IMR-90 (cell line): ENCODE data around the gene SLC18B1. TPM values are rescaled to one million over a fixed set of nuclear protein-coding genes. Genes with fewer than 3 reads are reported as not detected.

ENCODE experiments used
- ATAC-seq: fragments of 200-7000 bp; cut with Tn5 transposase; 2 replicates; pipeline ENCODE4 v1.9.1; 2020; ENCODE audit warnings: low read depth, mild to moderate bottlenecking, moderate library complexity
- BruUV-seq: library from RNA; stranded (reverse); fragments of 400-500 nt; replicated peaks from 2 replicates; lab custom pipeline; 2021; lab: Mats Ljungman, UMichigan
- CTCF ChIA-PET: fragments of 300-600 bp; formaldehyde crosslinking; extraction: SDS; loops from one replicate; lab custom pipeline; 2021; ENCODE audit warnings: antibody characterized with exemption; lab: Yijun Ruan, JAX
- POLR2A ChIA-PET: fragments of 300-600 bp; sonication (Branson Sonifier 250); formaldehyde crosslinking; loops from one replicate; lab custom pipeline; 2022; ENCODE audit warnings: antibody characterized with exemption; ENCODE audit not compliant: unreplicated experiment; lab: Charles Lee
- DNase-seq: peaks from one replicate; pipeline ENCODE4 v3.0.0; 2013
- H2AFZ ChIP-seq: replicated peaks from 2 replicates; pipeline ENCODE3; 2013; ENCODE audit warnings: low read length, mild to moderate bottlenecking; ENCODE audit not compliant: poor library complexity
- H2AK5ac ChIP-seq: 2 replicates; pipeline ENCODE4 v1.6.1; 2013; ENCODE audit warnings: low read depth, low read length, inconsistent platforms
- H2AK9ac ChIP-seq: replicated peaks from 2 replicates; pipeline ENCODE3; 2013; ENCODE audit warnings: mild to moderate bottlenecking, low read depth, low read length, moderate library complexity; ENCODE audit not compliant: poor library complexity
- H2BK120ac ChIP-seq: 2 replicates; pipeline ENCODE4 v1.6.1; 2013; ENCODE audit warnings: low read depth, low read length, inconsistent platforms
- H2BK15ac ChIP-seq: 3 replicates; pipeline ENCODE4 v1.6.1; 2013; ENCODE audit warnings: low read depth, low read length, inconsistent platforms
- H2BK20ac ChIP-seq: 2 replicates; pipeline ENCODE4 v1.6.1; 2013; ENCODE audit warnings: low read depth, mild to moderate bottlenecking, inconsistent platforms, low read length, moderate library complexity
- H2BK5ac ChIP-seq: 2 replicates; pipeline ENCODE4 v1.6.1; 2013; ENCODE audit warnings: mild to moderate bottlenecking, low read depth, low read length, inconsistent platforms; ENCODE audit not compliant: poor library complexity, severe bottlenecking
- H3K14ac ChIP-seq: replicated peaks from 2 replicates; pipeline ENCODE4 v1.6.1; 2013; ENCODE audit warnings: low read depth, low read length, inconsistent platforms
- H3K18ac ChIP-seq: 2 replicates; pipeline ENCODE4 v1.6.1; 2013; ENCODE audit warnings: low read depth, low read length, control low read depth
- H3K23ac ChIP-seq: 2 replicates; pipeline ENCODE4 v1.6.1; 2013; ENCODE audit warnings: low read depth, low read length, inconsistent platforms
- H3K27ac ChIP-seq: 2 replicates; pipeline ENCODE4 v1.5.1; 2013; ENCODE audit warnings: mild to moderate bottlenecking, control low read depth, low read length; ENCODE audit not compliant: insufficient read depth
- H3K27me3 ChIP-seq: 2 replicates; pipeline ENCODE4 v1.6.1; 2013; ENCODE audit warnings: low read length; ENCODE audit not compliant: control insufficient read depth, insufficient read depth
- H3K36me3 ChIP-seq: 2 replicates; pipeline ENCODE4 v1.6.1; 2013; ENCODE audit warnings: low read length, mixed read lengths; ENCODE audit not compliant: control insufficient read depth, insufficient read depth
- H3K4ac ChIP-seq: 2 replicates; pipeline ENCODE4 v1.6.1; 2013; ENCODE audit warnings: low read depth, low read length, inconsistent platforms
- H3K4me1 ChIP-seq: 2 replicates; pipeline ENCODE4 v1.6.1; 2013; ENCODE audit warnings: low read length, mixed read lengths; ENCODE audit not compliant: control insufficient read depth, insufficient read depth
- H3K4me2 ChIP-seq: 2 replicates; pipeline ENCODE4 v1.6.1; 2013; ENCODE audit warnings: low read depth, mild to moderate bottlenecking, control low read depth, low read length, moderate library complexity
- H3K4me3 ChIP-seq: 2 replicates; pipeline ENCODE4 v1.5.1; 2013; ENCODE audit warnings: low read depth, mild to moderate bottlenecking, control low read depth, low read length, moderate library complexity; ENCODE audit not compliant: insufficient read depth
- H3K56ac ChIP-seq: 2 replicates; pipeline ENCODE4 v1.6.1; 2013; ENCODE audit warnings: low read length, inconsistent platforms; ENCODE audit not compliant: insufficient read depth; ENCODE audit errors: extremely low read depth
- H3K79me1 ChIP-seq, 2 experiments: 2 replicates each; pipeline ENCODE4 v1.6.1; 2013; ENCODE audit warnings: low read length in 2 of 2, inconsistent platforms in 1 of 2, low read depth in 1 of 2
- H3K9ac ChIP-seq: 2 replicates; pipeline ENCODE4 v1.6.1; 2013; ENCODE audit warnings: low read depth, low read length, control low read depth
- H3K9me1 ChIP-seq: 2 replicates; pipeline ENCODE4 v1.6.1; 2013; ENCODE audit warnings: low read length, inconsistent platforms; ENCODE audit not compliant: insufficient read depth
- H3K9me3 ChIP-seq: 2 replicates; pipeline ENCODE4 v1.6.1; 2013; ENCODE audit warnings: low read length; ENCODE audit not compliant: control insufficient read depth, insufficient read depth
- H4K20me1 ChIP-seq: 2 replicates; pipeline ENCODE4 v1.6.1; 2013; ENCODE audit warnings: low read length, inconsistent platforms; ENCODE audit not compliant: insufficient read depth
- H4K5ac ChIP-seq: 2 replicates; pipeline ENCODE4 v1.6.1; 2013; ENCODE audit warnings: mild to moderate bottlenecking, low read depth, low read length, control low read depth
- H4K8ac ChIP-seq, 2 experiments: 2 replicates each; pipeline ENCODE4 v1.6.1; 2013; ENCODE audit warnings: low read depth in 2 of 2, low read length in 2 of 2, control low read depth in 1 of 2, inconsistent platforms in 1 of 2
- H4K91ac ChIP-seq: 2 replicates; pipeline ENCODE4 v1.6.1; 2013; ENCODE audit warnings: low read depth, low read length, inconsistent platforms; ENCODE audit not compliant: insufficient read depth
- BHLHE40 ChIP-seq: fragments of 150-350 bp; IDR thresholded peaks from 2 replicates; pipeline ENCODE4 v1.6.1; 2016; ENCODE audit warnings: mild to moderate bottlenecking, low read depth, low read length
- CEBPB ChIP-seq: IDR thresholded peaks from 2 replicates; pipeline ENCODE4 v1.6.1; 2012; ENCODE audit warnings: low read depth, low read length, improper control_type of control experiment
- CHD1 ChIP-seq: IDR thresholded peaks from 2 replicates; pipeline ENCODE4 v1.6.1; 2012; ENCODE audit warnings: low read depth, low read length, improper control_type of control experiment
- FOS ChIP-seq: fragments of 150-350 bp; IDR thresholded peaks from 2 replicates; pipeline ENCODE4 v1.6.1; 2016; ENCODE audit warnings: low read depth, low read length
- MAFK ChIP-seq: IDR thresholded peaks from 2 replicates; pipeline ENCODE4 v1.6.1; 2012; ENCODE audit warnings: low read depth, low read length, improper control_type of control experiment
- MAZ ChIP-seq: IDR thresholded peaks from 2 replicates; pipeline ENCODE4 v1.6.1; 2012; ENCODE audit warnings: low read depth, mild to moderate bottlenecking, low read length, improper control_type of control experiment, moderate library complexity, borderline replicate concordance
- MXI1 ChIP-seq: IDR thresholded peaks from 2 replicates; pipeline ENCODE4 v1.6.1; 2012; ENCODE audit warnings: low read depth, mild to moderate bottlenecking, low read length, moderate library complexity, borderline replicate concordance
- NFE2L2 ChIP-seq: fragments of 150-350 bp; IDR thresholded peaks from 2 replicates; pipeline ENCODE4 v1.6.1; 2016; ENCODE audit warnings: low read depth, mild to moderate bottlenecking, low read length
- POLR2A ChIP-seq: IDR thresholded peaks from 2 replicates; pipeline ENCODE4 v1.6.1; 2012; ENCODE audit warnings: mild to moderate bottlenecking, low read depth, low read length
- RAD21 ChIP-seq: IDR thresholded peaks from 2 replicates; pipeline ENCODE4 v1.6.1; 2012; ENCODE audit warnings: low read length, improper control_type of control experiment
- RCOR1 ChIP-seq: IDR thresholded peaks from 2 replicates; pipeline ENCODE4 v1.6.1; 2012; ENCODE audit warnings: mild to moderate bottlenecking, low read length, improper control_type of control experiment; ENCODE audit not compliant: insufficient replicate concordance
- RFX5 ChIP-seq: IDR thresholded peaks from 2 replicates; pipeline ENCODE4 v1.8.0; 2012; ENCODE audit warnings: low read depth, mild to moderate bottlenecking, low read length, moderate library complexity
- SMC3 ChIP-seq: fragments of 150-350 bp; IDR thresholded peaks from 2 replicates; pipeline ENCODE4 v1.6.1; 2016; ENCODE audit warnings: low read depth, mild to moderate bottlenecking, antibody characterized with exemption, low read length, moderate library complexity
- WGBS, 2 experiments: methylation state at CpG; one replicate each; pipeline versions ENCODE4 v1.1.5 to v1.1.7; 2013; ENCODE audit warnings: missing lambda C conversion rate in 2 of 2; ENCODE audit not compliant: insufficient read length in 1 of 2; ENCODE audit errors: extremely low coverage in 2 of 2; 5-methylcytosine and 5-hydroxymethylcytosine counted together
- dilution Hi-C: fragments of 300-500 bp; cut with HindIII; formaldehyde crosslinking; loops from one replicate; pipeline ENCODE4 v1.14.3; 2018; ENCODE audit warnings: low sequenced_read_pairs; ENCODE audit not compliant: unreplicated experiment
- in situ Hi-C: fragments of 300-500 bp; cut with MboI; formaldehyde crosslinking; loops from 3 replicates; pipeline ENCODE4 v1.14.3; 2019; ENCODE audit warnings: low sequenced_read_pairs, inconsistent platforms, mixed read lengths
- intact Hi-C: fragments of 100-400 bp; cut with micrococcal nuclease; formaldehyde crosslinking; loops from 2 replicates; pipeline ENCODE4 v1.10.0; 2022
- polyA plus RNA-seq, 3 experiments: library from polyadenylated mRNA; depleted of rRNA; stranded (reverse); fragments of >200 nt; gene quantifications; 2 replicates each; pipeline ENCODE4 v1.2.3, GENCODE V29; 2012; ENCODE audit warnings: low replicate concordance in 1 of 3
- total RNA-seq: library from RNA; depleted of rRNA; stranded (reverse); fragments of >200 nt; gene quantifications from 2 replicates; pipeline ENCODE4 v1.2.3, GENCODE V29; 2012
- TF ChIP-seq, protein P1 (sequence below): fragments of 150-350 bp; IDR thresholded peaks from 2 replicates; pipeline ENCODE4 v1.6.1; 2017; ENCODE audit warnings: mild to moderate bottlenecking, antibody characterized with exemption, low read length, low read depth
- TF ChIP-seq, protein P2 (sequence below): fragments of 150-350 bp; IDR thresholded peaks from 2 replicates; pipeline ENCODE4 v1.6.1; 2016; ENCODE audit warnings: low read depth, mild to moderate bottlenecking, low read length, moderate library complexity, borderline replicate concordance
- TF ChIP-seq, protein P3 (sequence below): conservative IDR thresholded peaks from 2 replicates; pipeline ENCODE4 v1.5.1; 2012; ENCODE audit warnings: mild to moderate bottlenecking, low read depth, low read length, improper control_type of control experiment

Gene SLC18B1
- total and polyA plus RNA-seq, 2 of the 4 experiments (the other 2 are of a cell fraction): 2.4 to 2.5 TPM

DNA sequence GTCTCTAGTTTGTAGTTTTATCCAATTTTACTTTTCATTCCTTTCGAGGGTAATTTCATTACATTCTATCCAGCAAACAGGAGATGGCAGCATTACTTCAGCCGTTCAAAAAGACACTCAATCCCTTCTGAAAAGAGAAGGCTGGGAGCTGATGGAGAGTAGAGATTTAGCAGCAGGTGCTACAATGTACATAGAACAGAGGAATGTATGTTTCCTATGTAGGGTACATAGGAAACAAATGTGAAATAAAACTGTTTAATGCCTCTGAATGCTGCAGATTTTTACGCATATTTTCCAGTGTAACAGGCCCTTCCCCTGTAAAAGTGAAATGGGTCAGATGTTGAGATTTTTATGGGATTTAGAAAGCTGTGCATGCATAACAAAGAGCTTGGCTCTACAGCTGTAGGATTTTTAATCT is 31.9 kb upstream of the SLC18B1 start:
- Histone ChIP-seq H4K20me1 (no peaks in the 10 kb centered on the region), H2BK5ac (no peak overlapping the region), H3K4me2 (no peak overlapping the region), H4K8ac (no peak overlapping the region), H4K91ac (no peak overlapping the region), H2BK15ac (no peak overlapping the region), H3K4me1 (no peaks in the 10 kb centered on the region), H2BK20ac (no peak overlapping the region), H3K9me1 (no peaks in the 10 kb centered on the region), H2AK5ac (no peak overlapping the region), H3K23ac (no peak overlapping the region), H3K14ac (no peak overlapping the region), H3K4me3 (no peak overlapping the region), H3K36me3 (no peaks in the 10 kb centered on the region), H3K56ac (no peak overlapping the region), H3K4ac (no peak overlapping the region), H2AK9ac (no peak overlapping the region), H4K5ac (no peak overlapping the region), H2BK120ac (no peak overlapping the region), H3K79me1 (no peaks in the 10 kb centered on the region), H2AFZ (no peak overlapping the region), H3K9me3 (no peaks in the 10 kb centered on the region), H3K27ac (no peak overlapping the region), H3K9ac (no peak overlapping the region), H3K18ac (no peak overlapping the region), H3K27me3 (no peaks in the 10 kb centered on the region)
- intact Hi-C loops (loop anchor here (1.0 to 5.0 kb wide), 7 partner anchors 132 to 1086 kb away; partner anchors contain the start of gene EYA4), dilution Hi-C loops (no loop called here), in situ Hi-C loops (loop anchor here (5.0 to 10.0 kb wide), 2 partner anchors 684 to 722 kb away; no protein-coding TSS in a partner anchor)
- CTCF ChIA-PET: interaction anchor here (0.6 to 3.1 kb wide), 12 partner anchors 15 to 1088 kb away, joined by 3 to 14 read pairs (median 3); no protein-coding TSS in a partner anchor
- TF ChIP-seq, protein P1, sequence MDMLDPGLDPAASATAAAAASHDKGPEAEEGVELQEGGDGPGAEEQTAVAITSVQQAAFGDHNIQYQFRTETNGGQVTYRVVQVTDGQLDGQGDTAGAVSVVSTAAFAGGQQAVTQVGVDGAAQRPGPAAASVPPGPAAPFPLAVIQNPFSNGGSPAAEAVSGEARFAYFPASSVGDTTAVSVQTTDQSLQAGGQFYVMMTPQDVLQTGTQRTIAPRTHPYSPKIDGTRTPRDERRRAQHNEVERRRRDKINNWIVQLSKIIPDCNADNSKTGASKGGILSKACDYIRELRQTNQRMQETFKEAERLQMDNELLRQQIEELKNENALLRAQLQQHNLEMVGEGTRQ: no peak
- TF ChIP-seq RFX5: no peak
- TF ChIP-seq, protein P2, sequence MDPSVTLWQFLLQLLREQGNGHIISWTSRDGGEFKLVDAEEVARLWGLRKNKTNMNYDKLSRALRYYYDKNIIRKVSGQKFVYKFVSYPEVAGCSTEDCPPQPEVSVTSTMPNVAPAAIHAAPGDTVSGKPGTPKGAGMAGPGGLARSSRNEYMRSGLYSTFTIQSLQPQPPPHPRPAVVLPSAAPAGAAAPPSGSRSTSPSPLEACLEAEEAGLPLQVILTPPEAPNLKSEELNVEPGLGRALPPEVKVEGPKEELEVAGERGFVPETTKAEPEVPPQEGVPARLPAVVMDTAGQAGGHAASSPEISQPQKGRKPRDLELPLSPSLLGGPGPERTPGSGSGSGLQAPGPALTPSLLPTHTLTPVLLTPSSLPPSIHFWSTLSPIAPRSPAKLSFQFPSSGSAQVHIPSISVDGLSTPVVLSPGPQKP: no peak
- no peak for TF ChIP-seq MAFK
- no peak for TF ChIP-seq POLR2A
- no peak for TF ChIP-seq NFE2L2
- TF ChIP-seq RCOR1: no peak
- TF ChIP-seq MXI1: no peak
- peak; percentile 93 for TF ChIP-seq RAD21
- peak; percentile 85 for TF ChIP-seq SMC3
- TF ChIP-seq, protein P3, sequence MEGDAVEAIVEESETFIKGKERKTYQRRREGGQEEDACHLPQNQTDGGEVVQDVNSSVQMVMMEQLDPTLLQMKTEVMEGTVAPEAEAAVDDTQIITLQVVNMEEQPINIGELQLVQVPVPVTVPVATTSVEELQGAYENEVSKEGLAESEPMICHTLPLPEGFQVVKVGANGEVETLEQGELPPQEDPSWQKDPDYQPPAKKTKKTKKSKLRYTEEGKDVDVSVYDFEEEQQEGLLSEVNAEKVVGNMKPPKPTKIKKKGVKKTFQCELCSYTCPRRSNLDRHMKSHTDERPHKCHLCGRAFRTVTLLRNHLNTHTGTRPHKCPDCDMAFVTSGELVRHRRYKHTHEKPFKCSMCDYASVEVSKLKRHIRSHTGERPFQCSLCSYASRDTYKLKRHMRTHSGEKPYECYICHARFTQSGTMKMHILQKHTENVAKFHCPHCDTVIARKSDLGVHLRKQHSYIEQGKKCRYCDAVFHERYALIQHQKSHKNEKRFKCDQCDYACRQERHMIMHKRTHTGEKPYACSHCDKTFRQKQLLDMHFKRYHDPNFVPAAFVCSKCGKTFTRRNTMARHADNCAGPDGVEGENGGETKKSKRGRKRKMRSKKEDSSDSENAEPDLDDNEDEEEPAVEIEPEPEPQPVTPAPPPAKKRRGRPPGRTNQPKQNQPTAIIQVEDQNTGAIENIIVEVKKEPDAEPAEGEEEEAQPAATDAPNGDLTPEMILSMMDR: peak; percentile 74
- TF ChIP-seq CHD1: no peak
- TF ChIP-seq FOS: no peak
- no peak for TF ChIP-seq CEBPB
- TF ChIP-seq MAZ: no peak
- TF ChIP-seq BHLHE40: no peak
- POLR2A ChIA-PET: no interaction called here
- BruUV-seq: no TSS peak
- peak; percentile 85 for ATAC-seq
- no CpG with 5 or more reads among the region's 3 CpGs for WGBS, 2 experiments
- DNase-seq: peak; percentile 59
